ENCODE measurements around the gene PRDM11. TPM values are rescaled to one million over a fixed set of nuclear protein-coding genes. Genes with fewer than 3 reads are reported as not detected.

PRDM11 gene
- total and polyA plus RNA-seq, 2 donors from 2014 or later: 2.9 to 22.5 TPM

DNA sequence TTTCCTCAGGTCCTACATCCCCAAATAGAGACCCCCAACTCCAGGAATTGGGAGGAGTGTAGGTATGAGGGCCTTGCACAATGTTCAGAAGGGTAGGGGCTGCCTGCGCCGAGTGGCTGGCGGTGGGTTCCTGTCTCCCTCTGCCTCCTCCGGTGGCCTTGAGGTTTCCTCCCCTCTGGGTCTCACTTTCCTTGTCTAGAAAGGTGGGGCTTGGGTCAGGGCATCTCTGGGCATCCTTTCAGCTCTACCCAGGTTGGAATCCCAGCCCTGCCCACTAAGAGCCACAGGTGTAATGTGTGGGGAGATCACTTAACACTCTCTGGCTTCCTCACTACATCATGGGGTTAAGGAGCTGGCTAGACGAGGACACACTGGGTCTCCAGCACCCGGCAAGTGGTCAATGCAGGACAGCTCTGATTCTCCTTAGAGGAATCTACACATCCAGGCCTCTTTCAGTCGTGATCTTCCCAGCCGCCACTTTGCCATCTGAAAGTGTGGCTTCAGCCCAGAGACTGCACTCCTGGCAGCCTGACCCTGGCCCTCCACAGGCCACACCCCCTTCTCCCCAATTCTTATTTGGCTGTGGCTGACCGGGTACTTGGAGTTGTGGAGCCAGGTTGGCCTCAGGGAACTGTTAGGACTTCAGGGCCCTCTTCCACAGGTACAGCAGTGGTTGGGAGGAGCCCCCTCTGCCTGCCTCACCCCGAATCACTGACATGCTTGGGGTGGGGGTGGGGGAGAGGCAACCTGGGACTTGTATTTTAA is 22.1 kb downstream of the PRDM11 start:
- FAIRE-seq (no peak), DNase-seq (peak in 1 of 5 donors; percentile 30)
- no peaks in the 10 kb centered on the region for H3K36me3 ChIP-seq (ENCODE audit: control insufficient read depth in 2 of 3, insufficient read depth in 3 of 3, low read length in 3 of 3)
- H3K4me3 ChIP-seq (ENCODE audit: low read length in 3 of 3): no peak overlapping the region
- intact Hi-C loops (cut with DNase I): no loop called here
- TF ChIP-seq, protein P1, sequence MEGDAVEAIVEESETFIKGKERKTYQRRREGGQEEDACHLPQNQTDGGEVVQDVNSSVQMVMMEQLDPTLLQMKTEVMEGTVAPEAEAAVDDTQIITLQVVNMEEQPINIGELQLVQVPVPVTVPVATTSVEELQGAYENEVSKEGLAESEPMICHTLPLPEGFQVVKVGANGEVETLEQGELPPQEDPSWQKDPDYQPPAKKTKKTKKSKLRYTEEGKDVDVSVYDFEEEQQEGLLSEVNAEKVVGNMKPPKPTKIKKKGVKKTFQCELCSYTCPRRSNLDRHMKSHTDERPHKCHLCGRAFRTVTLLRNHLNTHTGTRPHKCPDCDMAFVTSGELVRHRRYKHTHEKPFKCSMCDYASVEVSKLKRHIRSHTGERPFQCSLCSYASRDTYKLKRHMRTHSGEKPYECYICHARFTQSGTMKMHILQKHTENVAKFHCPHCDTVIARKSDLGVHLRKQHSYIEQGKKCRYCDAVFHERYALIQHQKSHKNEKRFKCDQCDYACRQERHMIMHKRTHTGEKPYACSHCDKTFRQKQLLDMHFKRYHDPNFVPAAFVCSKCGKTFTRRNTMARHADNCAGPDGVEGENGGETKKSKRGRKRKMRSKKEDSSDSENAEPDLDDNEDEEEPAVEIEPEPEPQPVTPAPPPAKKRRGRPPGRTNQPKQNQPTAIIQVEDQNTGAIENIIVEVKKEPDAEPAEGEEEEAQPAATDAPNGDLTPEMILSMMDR (IDR thresholded peaks at IDR 0.05; ENCODE audit: borderline replicate concordance, extremely low read depth, insufficient read depth): no peak
- no peak overlapping the region for H3K27ac ChIP-seq (ENCODE audit: low read depth in 2 of 2, low read length in 2 of 2)
- no peaks in the 10 kb centered on the region for H3K27me3 ChIP-seq (ENCODE audit: control insufficient read depth, insufficient read depth, low read length)
- H3K9me3 ChIP-seq (ENCODE audit: control insufficient read depth in 2 of 3, insufficient read depth in 1 of 3, low read length in 3 of 3): no peaks in the 10 kb centered on the region
- H3K9ac ChIP-seq (ENCODE audit: low read length in 3 of 3): no peak overlapping the region
- H3K4me1 ChIP-seq (ENCODE audit: control insufficient read depth in 2 of 3, insufficient read depth in 2 of 3, low read depth in 1 of 3, low read length in 3 of 3): peaks cover 0 to 17% (median 4%) of the 10 kb centered on the region in 3 donors

- DNase-seq (no peak), FAIRE-seq (no peak)
- Histone ChIP-seq H3K27ac (ENCODE audit: low read depth in 2 of 2, low read length in 2 of 2) (no peak overlapping the region), H3K4me3 (ENCODE audit: low read length in 3 of 3) (no peak overlapping the region), H3K27me3 (ENCODE audit: control insufficient read depth, insufficient read depth, low read length) (no peaks in the 10 kb centered on the region), H3K36me3 (ENCODE audit: control insufficient read depth in 2 of 3, insufficient read depth in 3 of 3, low read length in 3 of 3) (no peaks in the 10 kb centered on the region), H3K9ac (ENCODE audit: low read length in 3 of 3) (no peak overlapping the region), H3K9me3 (ENCODE audit: control insufficient read depth in 2 of 3, insufficient read depth in 1 of 3, low read length in 3 of 3) (no peaks in the 10 kb centered on the region), H3K4me1 (ENCODE audit: control insufficient read depth in 2 of 3, insufficient read depth in 2 of 3, low read depth in 1 of 3, low read length in 3 of 3) (peaks cover 0 to 12% (median 4%) of the 10 kb centered on the region in 3 donors)
- TF ChIP-seq, protein P1 (IDR thresholded peaks at IDR 0.05; ENCODE audit: borderline replicate concordance, extremely low read depth, insufficient read depth): no peak
- intact Hi-C loops (cut with DNase I): no loop called here
These were observed 23.1 kb downstream of the PRDM11 start for GRCh38 chr11:45169310-45170072.

GRCh38 chr11:45170484-45170883 is 24.0 kb downstream of the PRDM11 start:
- TF ChIP-seq, protein P1 (IDR thresholded peaks at IDR 0.05; ENCODE audit: borderline replicate concordance, extremely low read depth, insufficient read depth): no peak
- intact Hi-C loops (cut with DNase I): no loop called here
- Histone ChIP-seq H3K27ac (ENCODE audit: low read depth in 2 of 2, low read length in 2 of 2) (no peak overlapping the region), H3K9me3 (ENCODE audit: control insufficient read depth in 2 of 3, insufficient read depth in 1 of 3, low read length in 3 of 3) (no peaks in the 10 kb centered on the region), H3K9ac (ENCODE audit: low read length in 3 of 3) (no peak overlapping the region), H3K27me3 (ENCODE audit: control insufficient read depth, insufficient read depth, low read length) (no peaks in the 10 kb centered on the region), H3K4me3 (ENCODE audit: low read length in 3 of 3) (no peak overlapping the region), H3K36me3 (ENCODE audit: control insufficient read depth in 2 of 3, insufficient read depth in 3 of 3, low read length in 3 of 3) (no peaks in the 10 kb centered on the region), H3K4me1 (ENCODE audit: control insufficient read depth in 2 of 3, insufficient read depth in 2 of 3, low read depth in 1 of 3, low read length in 3 of 3) (peaks cover 0 to 11% (median 0%) of the 10 kb centered on the region in 3 donors)
- FAIRE-seq: no peak
- no peak for DNase-seq
